SK-N-SH (cell line): Measurements from ENCODE around the gene C11orf42. TPM values are rescaled to one million over a fixed set of nuclear protein-coding genes. Genes with fewer than 3 reads are reported as not detected.

Experiments
- CTCF ChIA-PET: fragments of 300-600, 350-600 bp; formaldehyde crosslinking; extraction: SDS; loops from one replicate; lab custom pipeline; 2021; lab: Yijun Ruan, JAX
- POLR2A ChIA-PET: fragments of 350-600 bp; sonication (Branson Sonifier 250); formaldehyde crosslinking; extraction: SDS; loops from one replicate; lab custom pipeline; 2020; ENCODE audit warnings: antibody characterized with exemption, inconsistent platforms; lab: Yijun Ruan, JAX
- DNase-seq: peaks from one replicate; pipeline ENCODE4 v3.0.0; 2012
- H2AFZ ChIP-seq: fragments of 200-600 bp; sonication (generic); 2 replicates; pipeline ENCODE4 v1.8.1; 2016; ENCODE audit warnings: antibody characterized with exemption, mild to moderate bottlenecking, low read depth
- H3F3A ChIP-seq: fragments of 200-600 bp; sonication (generic); replicated peaks from 2 replicates; pipeline ENCODE3; 2016; ENCODE audit warnings: antibody characterized with exemption, mild to moderate bottlenecking; ENCODE audit not compliant: insufficient read depth
- H3K27ac ChIP-seq, 2 experiments: fragments of 200-500 bp in 1 of 2; fragments of 200-600 bp in 1 of 2; sonication (Bioruptor generic) in 1 of 2; sonication (generic), shearing (Covaris generic) in 1 of 2; 2 replicates each; pipeline versions ENCODE4 v1.5.1 to v1.6.1; 2014 to 2016; ENCODE audit warnings: low read depth in 2 of 2, inconsistent platforms in 1 of 2, low read length in 1 of 2, mild to moderate bottlenecking in 1 of 2, mixed read lengths in 1 of 2
- H3K27me3 ChIP-seq: fragments of 200-600 bp; sonication (generic), shearing (Covaris generic); 2 replicates; pipeline ENCODE4 v1.6.1; 2016; ENCODE audit warnings: mixed run types; ENCODE audit not compliant: insufficient read depth
- H3K36me3 ChIP-seq, 2 experiments: fragments of 200-500 bp in 1 of 2; fragments of 200-600 bp in 1 of 2; sonication (Bioruptor generic) in 1 of 2; sonication (generic) in 1 of 2; replicated peaks in 1 of 2; 2 replicates each; pipeline versions ENCODE3 to v1.5.1; 2014 to 2016; ENCODE audit warnings: low read length in 1 of 2, mild to moderate bottlenecking in 1 of 2; ENCODE audit not compliant: insufficient read depth in 2 of 2, control insufficient read depth in 1 of 2
- H3K4me1 ChIP-seq, 2 experiments: fragments of 200-500 bp in 1 of 2; fragments of 200-600 bp in 1 of 2; sonication (Bioruptor generic) in 1 of 2; sonication (generic), shearing (Covaris generic) in 1 of 2; 2 replicates each; pipeline versions ENCODE4 v1.5.1 to v1.6.1; 2014 to 2016; ENCODE audit warnings: low read depth in 1 of 2, low read length in 1 of 2, mixed run types in 1 of 2; ENCODE audit not compliant: insufficient read depth in 2 of 2, control insufficient read depth in 1 of 2
- H3K4me2 ChIP-seq: fragments of 200-600 bp; sonication (generic), shearing (Covaris generic); 2 replicates; pipeline ENCODE4 v1.6.1; 2017; ENCODE audit warnings: mixed run types
- H3K4me3 ChIP-seq, 2 experiments: fragments of 200-500 bp in 1 of 2; fragments of 200-600 bp in 1 of 2; sonication (Bioruptor generic) in 1 of 2; sonication (generic), shearing (Covaris generic) in 1 of 2; 2 replicates each; pipeline versions ENCODE4 v1.5.1 to v1.8.1; 2014 to 2016; ENCODE audit warnings: low read depth in 2 of 2, inconsistent platforms in 1 of 2, low read length in 1 of 2, mild to moderate bottlenecking in 1 of 2, mixed read lengths in 1 of 2, moderate library complexity in 1 of 2
- H3K79me2 ChIP-seq: fragments of 200-600 bp; sonication (generic); 2 replicates; pipeline ENCODE4 v1.8.1; 2017; ENCODE audit warnings: mild to moderate bottlenecking; ENCODE audit not compliant: insufficient read depth
- H3K9ac ChIP-seq: fragments of 200-600 bp; sonication (generic); 2 replicates; pipeline ENCODE4 v1.6.1; 2017; ENCODE audit warnings: mixed run types
- H3K9me2 ChIP-seq: fragments of 200-600 bp; sonication (generic); 2 replicates; pipeline ENCODE4 v1.6.1; 2017; ENCODE audit warnings: mixed run types
- H3K9me3 ChIP-seq: fragments of 200-600 bp; sonication (generic); 2 replicates; pipeline ENCODE4 v1.6.1; 2017; ENCODE audit warnings: mixed run types, mild to moderate bottlenecking, moderate library complexity
- H4K20me1 ChIP-seq: fragments of 200-600 bp; sonication (generic); 2 replicates; pipeline ENCODE4 v1.6.1; 2017; ENCODE audit warnings: mild to moderate bottlenecking, mixed run types; ENCODE audit not compliant: insufficient read depth
- ELF1 ChIP-seq: IDR thresholded peaks from 2 replicates; pipeline ENCODE4 v1.4.0; 2012
- EP300 ChIP-seq, 2 experiments: IDR thresholded peaks; 2 replicates each; pipeline versions ENCODE4 v1.4.0 to v1.6.1; 2012; ENCODE audit warnings: borderline replicate concordance in 1 of 2, low read depth in 1 of 2, low read length in 1 of 2
- FOSL2 ChIP-seq: IDR thresholded peaks from 2 replicates; pipeline ENCODE4 v1.4.0; 2012; ENCODE audit warnings: low read depth, mild to moderate bottlenecking, moderate library complexity, borderline replicate concordance
- FOXJ3 ChIP-seq: sonication (generic); formaldehyde crosslinking; IDR thresholded peaks from 2 replicates; pipeline ENCODE4 v1.5.1; 2020; ENCODE audit warnings: mild to moderate bottlenecking, missing genetic modification reagents
- FOXM1 ChIP-seq: IDR thresholded peaks from 2 replicates; pipeline ENCODE4 v1.4.0; 2012; ENCODE audit warnings: low read depth, mild to moderate bottlenecking
- GATA2 ChIP-seq: sonication (generic); formaldehyde crosslinking; IDR thresholded peaks from 2 replicates; pipeline ENCODE4 v1.5.0; 2020; ENCODE audit warnings: mild to moderate bottlenecking, missing genetic modification reagents
- MXI1 ChIP-seq: IDR thresholded peaks from 2 replicates; pipeline ENCODE4 v1.6.1; 2012; ENCODE audit warnings: mild to moderate bottlenecking, low read depth, low read length, improper control_type of control experiment
- RAD21 ChIP-seq: IDR thresholded peaks from 2 replicates; pipeline ENCODE4 v1.6.1; 2012; ENCODE audit warnings: mild to moderate bottlenecking, low read length
- RCOR1 ChIP-seq: fragments of 150-350 bp; IDR thresholded peaks from 2 replicates; pipeline ENCODE4 v1.6.1; 2017; ENCODE audit warnings: antibody characterized with exemption, low read length
- REST ChIP-seq: IDR thresholded peaks from 2 replicates; pipeline ENCODE4 v1.6.1; 2012; ENCODE audit warnings: mild to moderate bottlenecking, low read depth, low read length, moderate library complexity
- RFX5 ChIP-seq: IDR thresholded peaks from 2 replicates; pipeline ENCODE4 v1.6.1; 2012; ENCODE audit warnings: mild to moderate bottlenecking, improper control_type of control experiment, low read length
- TCF12 ChIP-seq: IDR thresholded peaks from 2 replicates; pipeline ENCODE4 v1.4.0; 2012
- TEAD4 ChIP-seq: IDR thresholded peaks from 2 replicates; pipeline ENCODE4 v1.4.0; 2012; ENCODE audit warnings: mild to moderate bottlenecking, borderline replicate concordance; ENCODE audit not compliant: insufficient read depth
- YY1 ChIP-seq: IDR thresholded peaks from 2 replicates; pipeline ENCODE4 v1.4.0; 2012; ENCODE audit warnings: low read depth, mild to moderate bottlenecking
- ZBTB33 ChIP-seq: IDR thresholded peaks from 2 replicates; pipeline ENCODE4 v1.4.0; 2012; ENCODE audit warnings: low read depth, borderline replicate concordance
- WGBS: methylation state at CpG from one replicate; pipeline ENCODE4 v1.1.6; 2017; ENCODE audit warnings: low lambda C conversion rate; 5-methylcytosine and 5-hydroxymethylcytosine counted together
- polyA plus RNA-seq, 3 experiments: library from polyadenylated mRNA; depleted of rRNA; stranded (reverse); fragments of >200 nt; gene quantifications; 2 replicates each; pipeline ENCODE4 v1.2.3, GENCODE V29; 2012

C11orf42 gene
- polyA plus RNA-seq, 1 of the 3 experiments (the other 2 are of a cell fraction), result not detected

GRCh38 chr11:6209801-6210200 is 4.4 kb downstream of the C11orf42 start (continued):
- TF ChIP-seq REST, result no peak
- TF ChIP-seq GATA2 (CRISPR knock-in tag), result no peak
- TF ChIP-seq, all 33 proteins: peak for 0

- no peak for DNase-seq
- POLR2A ChIA-PET, result no interaction called here
- peaks cover 29 to 59% of the 10 kb centered on the region in 2 experiments for H3K36me3 ChIP-seq
- H3K79me2 ChIP-seq, result no peaks in the 10 kb centered on the region
- H2AFZ ChIP-seq, result no peak overlapping the region
- H3K9ac ChIP-seq, result no peak overlapping the region
- no peaks in the 10 kb centered on the region for H3K4me1 ChIP-seq
- H3K4me3 ChIP-seq, result no peak overlapping the region
- H3K4me2 ChIP-seq, result no peak overlapping the region
- no peaks in the 10 kb centered on the region for H3K27me3 ChIP-seq
- TF ChIP-seq EP300 (IDR thresholded peaks at IDR 0.05; ENCODE audit: borderline replicate concordance in 1 of 2, low read depth in 1 of 2, low read length in 1 of 2), result no peak
- no peak for TF ChIP-seq FOXJ3 (CRISPR knock-in tag)
- TF ChIP-seq RFX5, result no peak
- TF ChIP-seq GATA2 (CRISPR knock-in tag), result no peak
- TF ChIP-seq ELF1, result no peak
- no peak for TF ChIP-seq FOXM1
- no peak for TF ChIP-seq YY1
- no peak for TF ChIP-seq MXI1
- TF ChIP-seq FOSL2, result no peak
- TF ChIP-seq RCOR1, result no peak
- no peak for TF ChIP-seq ZBTB33
- TF ChIP-seq RAD21, result no peak
- TF ChIP-seq REST, result no peak
- TF ChIP-seq TEAD4, result no peak
- TF ChIP-seq TCF12, result no peak
- H3F3A ChIP-seq, result no peaks in the 10 kb centered on the region
- no peak overlapping the region for H3K27ac ChIP-seq
- CTCF ChIA-PET, result no interaction called here
- no peaks in the 10 kb centered on the region for H3K9me3 ChIP-seq
- no peaks in the 10 kb centered on the region for H3K9me2 ChIP-seq
- H4K20me1 ChIP-seq, result no peaks in the 10 kb centered on the region
- 94% methylated on average over 9 of the region's 9 CpGs for WGBS
Measured at GRCh38 chr11:6210274-6210955, 5.1 kb downstream of the C11orf42 start.
